ENCODE results near the gene CUL1.
"Not testable (repeated sequence)": the region's sequence is repeated elsewhere in the genome, so short reads cannot be mapped to it uniquely, and the experiment has no call there.

The CUL1 gene

DNA sequence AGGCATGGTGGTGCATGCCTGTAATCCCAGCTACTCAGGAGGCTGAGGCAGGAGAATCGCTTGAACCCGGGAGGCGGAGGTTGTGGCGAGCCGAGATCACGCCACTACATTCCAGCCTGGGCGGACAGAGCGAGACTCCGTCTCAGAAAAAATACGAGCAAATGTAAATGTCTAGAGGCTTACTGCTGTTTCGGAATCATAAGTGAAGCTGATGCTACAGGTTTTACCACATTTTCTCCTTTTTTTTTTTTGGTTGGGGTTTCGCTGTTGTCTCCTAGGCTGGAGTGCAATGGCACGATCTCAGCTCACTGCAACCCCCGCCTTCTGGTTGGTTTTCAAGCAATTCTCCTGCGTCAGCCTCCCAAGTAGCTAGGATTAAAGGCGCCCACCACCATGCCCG is 11.7 kb downstream of the CUL1 start:
- not testable (repeated sequence) for H3K36me3 ChIP-seq (ENCODE audit: control insufficient read depth in 1 of 2, insufficient read depth in 2 of 2, low read depth in 1 of 2, low read length in 2 of 2); H2AK5ac ChIP-seq (ENCODE audit: low read length, severe bottlenecking); DNase-seq; H3K23ac ChIP-seq (ENCODE audit: low read length in 2 of 2); H3K4me1 ChIP-seq (ENCODE audit: control insufficient read depth, insufficient read depth, low read depth, low read length); H2BK12ac ChIP-seq (ENCODE audit: low read length in 2 of 2); H2BK120ac ChIP-seq (ENCODE audit: low read depth, low read length); H3K14ac ChIP-seq (ENCODE audit: low read length in 2 of 2); H4K8ac ChIP-seq (ENCODE audit: low read length); H2AFZ ChIP-seq (ENCODE audit: low read depth, low read length); H3K9me3 ChIP-seq (ENCODE audit: control insufficient read depth, low read length); H4K91ac ChIP-seq (ENCODE audit: low read length); H3K4ac ChIP-seq (ENCODE audit: low read depth in 1 of 2, low read length in 2 of 2); H3K4me3 ChIP-seq (ENCODE audit: insufficient read depth in 1 of 2, low read depth in 1 of 2, low read length in 2 of 2); H2BK5ac ChIP-seq (ENCODE audit: low read depth, low read length, poor library complexity, severe bottlenecking); H3K27me3 ChIP-seq (ENCODE audit: control insufficient read depth in 1 of 2, insufficient read depth in 1 of 2, low read length in 2 of 2); H3K4me2 ChIP-seq (ENCODE audit: low read length, poor library complexity, severe bottlenecking); H3K18ac ChIP-seq (ENCODE audit: low read depth in 1 of 2, low read length in 2 of 2); H2BK15ac ChIP-seq (ENCODE audit: low read depth, poor library complexity, severe bottlenecking); H3K27ac ChIP-seq (ENCODE audit: low read length, poor library complexity, severe bottlenecking); H3K79me1 ChIP-seq (replicated peaks; ENCODE audit: low read length, poor library complexity, severe bottlenecking); H3K9ac ChIP-seq (ENCODE audit: low read length)
- 99% methylated on average over 17 of the region's 17 CpGs for WGBS

DNA sequence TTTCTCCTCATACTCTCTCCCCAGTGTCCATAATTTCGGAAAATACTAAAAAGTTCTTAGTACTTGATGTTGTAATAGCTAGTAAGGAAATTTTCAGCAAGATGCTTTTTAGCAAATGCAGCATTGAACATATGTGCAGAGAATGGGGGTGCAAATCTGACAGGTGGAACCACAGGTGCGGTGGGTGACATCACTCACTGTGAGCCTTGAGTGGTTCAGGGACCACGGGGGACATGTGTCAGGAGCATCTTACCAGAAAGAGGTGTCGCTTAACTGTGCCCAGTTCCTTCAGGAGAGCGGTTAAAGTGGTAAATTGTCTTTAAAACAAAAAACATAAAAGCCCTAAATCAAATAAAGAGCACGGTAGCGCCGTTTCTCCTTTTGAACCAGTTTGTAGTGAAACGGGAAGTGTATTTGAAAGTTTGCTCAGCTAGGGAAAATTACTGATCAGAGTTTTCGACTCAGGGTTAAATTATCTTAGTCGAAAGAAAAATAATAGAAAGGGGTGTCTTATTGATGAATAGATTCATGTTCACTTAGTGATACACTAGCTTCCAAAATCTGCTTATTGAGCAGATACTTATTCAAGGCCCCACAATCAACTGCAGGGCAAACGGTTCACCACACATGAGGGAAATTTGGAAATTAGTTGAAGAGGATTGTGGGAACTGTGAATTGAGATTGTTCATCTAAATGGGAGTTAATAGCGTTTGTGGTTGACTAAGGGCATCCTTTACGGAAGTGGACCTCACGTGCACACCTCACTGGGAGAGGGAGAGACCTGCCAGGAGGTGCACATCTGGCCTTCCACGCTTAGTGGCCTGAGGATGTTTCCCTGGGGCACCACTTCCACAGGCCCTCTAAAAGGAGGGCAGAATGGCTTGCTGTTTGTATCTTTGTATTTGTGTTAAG is 12.7 kb downstream of the CUL1 start:
- no peak overlapping the region for H3K4ac ChIP-seq (ENCODE audit: low read depth in 1 of 2, low read length in 2 of 2)
- H3K23ac ChIP-seq (ENCODE audit: low read length in 2 of 2) = no peak overlapping the region
- H4K8ac ChIP-seq (ENCODE audit: low read length) = no peak overlapping the region
- no peak overlapping the region for H3K4me3 ChIP-seq (ENCODE audit: insufficient read depth in 1 of 2, low read depth in 1 of 2, low read length in 2 of 2)
- no peak overlapping the region for H3K9ac ChIP-seq (ENCODE audit: low read length)
- no peak overlapping the region for H2BK15ac ChIP-seq (ENCODE audit: low read depth, poor library complexity, severe bottlenecking)
- H3K27me3 ChIP-seq (ENCODE audit: control insufficient read depth in 1 of 2, insufficient read depth in 1 of 2, low read length in 2 of 2) = no peaks in the 10 kb centered on the region
- no peak for DNase-seq
- no peak overlapping the region for H3K18ac ChIP-seq (ENCODE audit: low read depth in 1 of 2, low read length in 2 of 2)
- H3K36me3 ChIP-seq (ENCODE audit: control insufficient read depth in 1 of 2, insufficient read depth in 2 of 2, low read depth in 1 of 2, low read length in 2 of 2) = no peaks in the 10 kb centered on the region
- no peak overlapping the region for H3K4me2 ChIP-seq (ENCODE audit: low read length, poor library complexity, severe bottlenecking)
- no peak overlapping the region for H2AK5ac ChIP-seq (ENCODE audit: low read length, severe bottlenecking)
- no peak overlapping the region for H2BK120ac ChIP-seq (ENCODE audit: low read depth, low read length)
- no peak overlapping the region for H3K27ac ChIP-seq (ENCODE audit: low read length, poor library complexity, severe bottlenecking)
- no peaks in the 10 kb centered on the region for H3K9me3 ChIP-seq (ENCODE audit: control insufficient read depth, low read length)
- WGBS = 94% methylated on average over 12 of the region's 16 CpGs
- no peak overlapping the region for H4K91ac ChIP-seq (ENCODE audit: low read length)
- H2BK5ac ChIP-seq (ENCODE audit: low read depth, low read length, poor library complexity, severe bottlenecking) = no peak overlapping the region
- peaks cover 4% of the 10 kb centered on the region for H3K79me1 ChIP-seq (replicated peaks; ENCODE audit: low read length, poor library complexity, severe bottlenecking)
- H2AFZ ChIP-seq (ENCODE audit: low read depth, low read length) = no peak overlapping the region
- H3K14ac ChIP-seq (ENCODE audit: low read length in 2 of 2) = no peak overlapping the region
- no peak overlapping the region for H2BK12ac ChIP-seq (ENCODE audit: low read length in 2 of 2)
- peaks cover 3% of the 10 kb centered on the region for H3K4me1 ChIP-seq (ENCODE audit: control insufficient read depth, insufficient read depth, low read depth, low read length)

DNA sequence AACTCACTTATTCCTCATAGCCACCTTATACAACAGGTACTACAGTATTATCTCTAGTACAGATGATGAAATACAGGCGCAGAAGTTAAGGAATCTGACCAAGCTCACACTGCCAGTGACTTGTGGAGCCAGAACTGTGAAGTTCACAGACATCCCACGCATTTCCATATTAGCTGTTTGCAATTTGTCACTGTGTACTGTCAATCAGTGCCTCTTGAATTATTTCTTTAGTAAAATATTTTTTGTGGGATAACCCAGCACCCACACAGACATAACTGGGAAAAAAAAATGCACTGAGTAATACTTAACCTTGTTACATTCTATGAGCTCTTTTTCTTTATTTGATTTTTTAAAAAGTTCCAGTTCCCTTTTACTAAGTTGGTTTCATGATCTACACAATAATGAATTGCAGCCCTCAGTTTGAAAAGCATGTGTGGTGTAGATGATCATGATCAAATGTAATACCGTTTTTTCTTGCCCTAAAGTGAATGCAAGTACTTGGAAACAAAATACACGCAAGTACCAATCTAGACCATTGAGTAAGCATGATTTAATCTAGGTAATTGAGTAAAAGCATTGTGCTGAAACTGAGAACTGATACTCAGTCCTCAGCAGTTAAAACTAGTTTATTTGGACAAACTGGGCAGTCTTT is 14.1 kb downstream of the CUL1 start:
- no peaks in the 10 kb centered on the region for H3K36me3 ChIP-seq (ENCODE audit: control insufficient read depth in 1 of 2, insufficient read depth in 2 of 2, low read depth in 1 of 2, low read length in 2 of 2)
- no peak overlapping the region for H2BK12ac ChIP-seq (ENCODE audit: low read length in 2 of 2)
- H4K91ac ChIP-seq (ENCODE audit: low read length) = no peak overlapping the region
- DNase-seq = no peak
- no peak overlapping the region for H3K23ac ChIP-seq (ENCODE audit: low read length in 2 of 2)
- H3K4me3 ChIP-seq (ENCODE audit: insufficient read depth in 1 of 2, low read depth in 1 of 2, low read length in 2 of 2) = no peak overlapping the region
- no peak overlapping the region for H3K27ac ChIP-seq (ENCODE audit: low read length, poor library complexity, severe bottlenecking)
- peaks cover 7% of the 10 kb centered on the region for H3K79me1 ChIP-seq (replicated peaks; ENCODE audit: low read length, poor library complexity, severe bottlenecking)
- no peak overlapping the region for H2AK5ac ChIP-seq (ENCODE audit: low read length, severe bottlenecking)
- no peak overlapping the region for H2AFZ ChIP-seq (ENCODE audit: low read depth, low read length)
- no peaks in the 10 kb centered on the region for H3K27me3 ChIP-seq (ENCODE audit: control insufficient read depth in 1 of 2, insufficient read depth in 1 of 2, low read length in 2 of 2)
- no peak overlapping the region for H3K4ac ChIP-seq (ENCODE audit: low read depth in 1 of 2, low read length in 2 of 2)
- H3K14ac ChIP-seq (ENCODE audit: low read length in 2 of 2) = no peak overlapping the region
- H2BK5ac ChIP-seq (ENCODE audit: low read depth, low read length, poor library complexity, severe bottlenecking) = no peak overlapping the region
- H3K9ac ChIP-seq (ENCODE audit: low read length) = no peak overlapping the region
- H3K4me1 ChIP-seq (ENCODE audit: control insufficient read depth, insufficient read depth, low read depth, low read length) = peaks cover 3% of the 10 kb centered on the region
- H3K4me2 ChIP-seq (ENCODE audit: low read length, poor library complexity, severe bottlenecking) = no peak overlapping the region
- no peaks in the 10 kb centered on the region for H3K9me3 ChIP-seq (ENCODE audit: control insufficient read depth, low read length)
- H4K8ac ChIP-seq (ENCODE audit: low read length) = no peak overlapping the region
- H3K18ac ChIP-seq (ENCODE audit: low read depth in 1 of 2, low read length in 2 of 2) = no peak overlapping the region
- WGBS = 83% methylated on average over 2 of the region's 4 CpGs
- H2BK15ac ChIP-seq (ENCODE audit: low read depth, poor library complexity, severe bottlenecking) = no peak overlapping the region
- H2BK120ac ChIP-seq (ENCODE audit: low read depth, low read length) = no peak overlapping the region

DNA sequence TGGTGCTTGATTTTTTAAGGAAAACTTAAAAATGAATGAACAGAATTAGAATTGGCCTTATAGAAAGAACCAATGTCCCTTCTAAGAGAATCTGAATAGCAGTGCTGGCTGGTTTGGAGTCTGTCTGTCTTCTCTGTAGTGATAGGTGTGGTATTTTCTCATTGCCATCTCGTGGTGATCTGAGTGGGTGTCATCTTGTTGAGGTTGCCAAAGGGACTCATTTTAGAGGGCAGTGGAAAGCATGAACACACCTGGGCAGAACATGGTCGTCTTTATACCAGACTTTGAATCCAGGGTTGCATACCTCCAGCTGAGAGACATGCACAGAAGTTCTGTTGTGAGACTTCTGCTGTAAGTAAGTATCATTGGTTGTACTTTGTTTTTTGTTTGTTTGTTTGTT is 15.8 kb downstream of the CUL1 start:
- Histone ChIP-seq H3K4ac (ENCODE audit: low read depth in 1 of 2, low read length in 2 of 2) (no peak overlapping the region), H3K79me1 (replicated peaks; ENCODE audit: low read length, poor library complexity, severe bottlenecking) (peaks cover 7% of the 10 kb centered on the region), H3K36me3 (ENCODE audit: control insufficient read depth in 1 of 2, insufficient read depth in 2 of 2, low read depth in 1 of 2, low read length in 2 of 2) (no peaks in the 10 kb centered on the region), H3K18ac (ENCODE audit: low read depth in 1 of 2, low read length in 2 of 2) (no peak overlapping the region), H3K9ac (ENCODE audit: low read length) (no peak overlapping the region), H2AFZ (ENCODE audit: low read depth, low read length) (no peak overlapping the region), H3K27ac (ENCODE audit: low read length, poor library complexity, severe bottlenecking) (no peak overlapping the region), H3K9me3 (ENCODE audit: control insufficient read depth, low read length) (no peaks in the 10 kb centered on the region), H3K4me2 (ENCODE audit: low read length, poor library complexity, severe bottlenecking) (no peak overlapping the region), H4K91ac (ENCODE audit: low read length) (no peak overlapping the region), H2AK5ac (ENCODE audit: low read length, severe bottlenecking) (no peak overlapping the region), H4K8ac (ENCODE audit: low read length) (no peak overlapping the region), H3K14ac (ENCODE audit: low read length in 2 of 2) (no peak overlapping the region), H2BK15ac (ENCODE audit: low read depth, poor library complexity, severe bottlenecking) (no peak overlapping the region), H2BK120ac (ENCODE audit: low read depth, low read length) (no peak overlapping the region), H3K4me1 (ENCODE audit: control insufficient read depth, insufficient read depth, low read depth, low read length) (peaks cover 1% of the 10 kb centered on the region), H2BK5ac (ENCODE audit: low read depth, low read length, poor library complexity, severe bottlenecking) (no peak overlapping the region), H3K23ac (ENCODE audit: low read length in 2 of 2) (no peak overlapping the region), H2BK12ac (ENCODE audit: low read length in 2 of 2) (no peak overlapping the region), H3K27me3 (ENCODE audit: control insufficient read depth in 1 of 2, insufficient read depth in 1 of 2, low read length in 2 of 2) (no peaks in the 10 kb centered on the region), H3K4me3 (ENCODE audit: insufficient read depth in 1 of 2, low read depth in 1 of 2, low read length in 2 of 2) (no peak overlapping the region)
- 95% methylated on average over 2 of the region's 2 CpGs for WGBS
- no peak for DNase-seq
